Activated B cell treated with CpG ODN at 0.5 μM for 24 hours (primary cell): ENCODE data around the gene PTRH1. TPM values are rescaled to one million over a fixed set of nuclear protein-coding genes. Genes with fewer than 3 reads are reported as not detected.

Experiments
- ATAC-seq: fragments of 200-7000 bp; cut with Tn5 transposase; one replicate; pipeline ENCODE4 v1.10.0; 2021; ENCODE audit warnings: low read depth, mild to moderate bottlenecking, moderate library complexity
- CTCF ChIA-PET: fragments of 350-600 bp; sonication (Branson Sonifier 250); formaldehyde crosslinking; loops from one replicate; lab custom pipeline; 2021; ENCODE audit warnings: antibody characterized with exemption; lab: Charles Lee
- POLR2A ChIA-PET: fragments of 350-600 bp; sonication (Branson Sonifier 250); formaldehyde crosslinking; loops from one replicate; lab custom pipeline; 2021; ENCODE audit warnings: antibody characterized with exemption; lab: Charles Lee
- DNase-seq: peaks from one replicate; pipeline ENCODE4 v3.0.0; 2022
- H3K27ac Mint-ChIP-seq: one replicate; pipeline ENCODE4 v1.8.0; 2020; ENCODE audit warnings: mixed read lengths
- H3K27me3 Mint-ChIP-seq: one replicate; pipeline ENCODE4 v1.8.0; 2021; ENCODE audit warnings: mixed read lengths
- H3K36me3 Mint-ChIP-seq: one replicate; pipeline ENCODE4 v1.8.0; 2021; ENCODE audit warnings: low read depth, mixed read lengths
- H3K4me1 Mint-ChIP-seq: one replicate; pipeline ENCODE4 v1.8.0; 2021; ENCODE audit warnings: mixed read lengths
- H3K4me3 Mint-ChIP-seq: one replicate; pipeline ENCODE4 v1.8.0; 2020; ENCODE audit warnings: mild to moderate bottlenecking, mixed read lengths
- H3K9me3 Mint-ChIP-seq: one replicate; pipeline ENCODE4 v1.8.0; 2020; ENCODE audit warnings: mixed read lengths
- intact Hi-C: fragments of 100-400 bp; cut with micrococcal nuclease; formaldehyde crosslinking; loops from one replicate; pipeline ENCODE4 v1.15.1; 2024
- total RNA-seq: library from RNA; stranded (reverse); gene quantifications from 2 replicates; pipeline ENCODE4 v1.2.3, GENCODE V29; 2022
- TF ChIP-seq, protein P1 (sequence below): fragments of 200-600 bp; IDR thresholded peaks from one replicate; pipeline ENCODE4 v1.8.0; 2022; ENCODE audit warnings: antibody characterized with exemption, mild to moderate bottlenecking

PTRH1 gene
- total RNA-seq, 1 donor from 2014 or later = 12.7 TPM

DNA sequence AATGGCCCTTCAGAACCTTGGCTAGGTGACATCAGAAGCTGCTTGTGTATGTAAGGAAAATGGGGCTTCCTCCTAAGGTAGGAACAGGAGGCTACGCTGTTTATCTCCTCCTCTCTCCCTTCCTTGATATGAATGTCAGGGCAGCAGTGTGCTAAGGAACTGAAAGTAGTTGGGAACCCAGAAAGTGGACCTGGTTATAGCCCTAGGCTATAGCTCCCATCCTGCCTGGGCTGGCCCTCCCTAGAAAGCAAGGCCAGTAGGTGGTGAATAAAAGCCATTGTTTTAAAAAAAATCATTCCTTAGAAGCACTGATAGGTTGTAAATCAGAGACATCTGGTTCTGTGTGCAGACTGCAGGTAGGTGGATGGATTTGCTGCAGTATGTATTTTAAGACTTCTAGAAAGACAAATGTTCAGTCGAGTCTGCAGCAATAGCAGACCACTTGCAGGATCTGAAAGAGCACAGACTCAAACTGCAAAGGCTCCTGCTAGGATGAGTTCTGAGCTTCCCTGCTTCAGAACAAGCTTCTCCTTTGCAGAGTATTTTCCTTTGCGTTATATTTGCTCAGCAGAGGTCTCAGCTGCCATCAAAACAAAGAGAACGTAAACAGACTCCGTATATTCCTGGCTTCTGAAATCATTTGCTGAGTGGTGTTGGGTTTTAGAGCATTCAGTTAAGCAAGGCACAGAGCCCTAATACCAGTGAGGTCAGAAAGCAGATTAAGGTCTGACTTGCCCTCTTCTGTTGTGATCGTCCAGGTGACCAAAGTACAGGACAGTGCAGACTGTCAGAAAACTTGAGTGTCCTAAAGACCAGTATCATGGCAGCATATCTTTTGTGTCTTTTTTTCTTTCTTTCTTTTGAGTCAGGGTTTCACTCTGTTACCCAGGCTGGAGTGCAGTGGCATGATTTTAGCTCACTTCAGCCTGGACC, 28.7 kb downstream of the PTRH1 start:
- no peak for ATAC-seq
- Mint-ChIP-seq H3K36me3 (no peaks in the 10 kb centered on the region), H3K27ac (no peak overlapping the region), H3K9me3 (no peaks in the 10 kb centered on the region), H3K4me1 (no peaks in the 10 kb centered on the region), H3K4me3 (no peak overlapping the region), H3K27me3 (no peaks in the 10 kb centered on the region)
- DNase-seq = no peak
- intact Hi-C loops = no loop called here
- ChIA-PET CTCF (no interaction called here), POLR2A (no interaction called here)
- TF ChIP-seq, protein P1, sequence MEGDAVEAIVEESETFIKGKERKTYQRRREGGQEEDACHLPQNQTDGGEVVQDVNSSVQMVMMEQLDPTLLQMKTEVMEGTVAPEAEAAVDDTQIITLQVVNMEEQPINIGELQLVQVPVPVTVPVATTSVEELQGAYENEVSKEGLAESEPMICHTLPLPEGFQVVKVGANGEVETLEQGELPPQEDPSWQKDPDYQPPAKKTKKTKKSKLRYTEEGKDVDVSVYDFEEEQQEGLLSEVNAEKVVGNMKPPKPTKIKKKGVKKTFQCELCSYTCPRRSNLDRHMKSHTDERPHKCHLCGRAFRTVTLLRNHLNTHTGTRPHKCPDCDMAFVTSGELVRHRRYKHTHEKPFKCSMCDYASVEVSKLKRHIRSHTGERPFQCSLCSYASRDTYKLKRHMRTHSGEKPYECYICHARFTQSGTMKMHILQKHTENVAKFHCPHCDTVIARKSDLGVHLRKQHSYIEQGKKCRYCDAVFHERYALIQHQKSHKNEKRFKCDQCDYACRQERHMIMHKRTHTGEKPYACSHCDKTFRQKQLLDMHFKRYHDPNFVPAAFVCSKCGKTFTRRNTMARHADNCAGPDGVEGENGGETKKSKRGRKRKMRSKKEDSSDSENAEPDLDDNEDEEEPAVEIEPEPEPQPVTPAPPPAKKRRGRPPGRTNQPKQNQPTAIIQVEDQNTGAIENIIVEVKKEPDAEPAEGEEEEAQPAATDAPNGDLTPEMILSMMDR = no peak

DNA sequence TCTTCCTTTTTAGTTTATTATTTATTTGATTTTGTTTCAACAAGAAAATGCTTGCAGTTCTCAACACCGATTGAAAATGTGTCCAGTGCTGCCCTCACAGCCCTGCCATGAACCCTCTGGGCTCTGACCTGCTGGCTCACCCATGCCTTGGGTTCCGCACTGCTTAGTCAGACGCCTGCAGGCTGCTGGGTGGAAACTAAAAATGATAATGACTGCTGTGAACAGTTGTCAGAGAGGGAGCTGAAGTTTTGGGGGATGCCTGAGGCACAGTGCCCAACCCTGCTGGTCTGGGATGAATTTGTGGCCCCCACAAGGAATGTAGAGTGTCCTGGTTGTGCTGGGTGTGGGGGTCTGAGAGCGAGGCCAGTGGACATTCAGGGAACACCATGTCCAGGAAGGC, 30.9 kb downstream of the PTRH1 start:
- intact Hi-C loops = no loop called here
- DNase-seq = no peak
- Mint-ChIP-seq H3K4me1 (no peaks in the 10 kb centered on the region), H3K27ac (no peak overlapping the region), H3K4me3 (no peak overlapping the region), H3K27me3 (peaks cover 9% of the 10 kb centered on the region), H3K9me3 (no peaks in the 10 kb centered on the region), H3K36me3 (no peaks in the 10 kb centered on the region)
- POLR2A ChIA-PET = no interaction called here
- no peak for ATAC-seq
- CTCF ChIA-PET = interaction anchor here (0.6 kb wide), 1 partner anchor 430 kb away, joined by 3 read pairs; no protein-coding TSS in a partner anchor
- TF ChIP-seq, protein P1 = no peak

DNA sequence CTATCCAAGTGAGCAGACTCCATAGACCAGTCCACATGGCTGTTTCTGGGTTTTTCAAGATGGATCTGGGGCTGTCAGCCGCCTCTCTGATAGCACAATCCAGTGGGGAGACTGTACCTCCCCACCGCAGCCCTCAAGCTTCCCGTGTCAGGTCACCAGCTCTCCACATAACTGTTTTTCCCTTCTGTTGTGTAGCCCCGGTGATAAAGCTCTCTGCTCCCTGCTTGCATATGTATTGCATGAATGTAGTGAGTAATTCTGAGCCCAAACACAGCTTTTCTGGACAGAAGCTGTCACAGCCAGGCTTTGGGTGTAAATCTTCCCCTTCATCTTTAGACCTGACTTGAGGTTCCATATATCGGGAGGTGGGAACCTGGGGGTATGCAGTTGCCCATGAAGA, 31.7 kb downstream of the PTRH1 start:
- TF ChIP-seq, protein P1 = no peak
- Mint-ChIP-seq H3K9me3 (no peaks in the 10 kb centered on the region), H3K36me3 (no peaks in the 10 kb centered on the region), H3K27me3 (peaks cover 12% of the 10 kb centered on the region), H3K4me3 (no peak overlapping the region), H3K4me1 (no peaks in the 10 kb centered on the region), H3K27ac (no peak overlapping the region)
- DNase-seq (no peak), ATAC-seq (no peak)
- intact Hi-C loops = no loop called here
- ChIA-PET POLR2A (interaction anchor here (0.6 kb wide), 1 partner anchor 62 kb away, joined by 5 read pairs; no protein-coding TSS in a partner anchor), CTCF (no interaction called here)

DNA sequence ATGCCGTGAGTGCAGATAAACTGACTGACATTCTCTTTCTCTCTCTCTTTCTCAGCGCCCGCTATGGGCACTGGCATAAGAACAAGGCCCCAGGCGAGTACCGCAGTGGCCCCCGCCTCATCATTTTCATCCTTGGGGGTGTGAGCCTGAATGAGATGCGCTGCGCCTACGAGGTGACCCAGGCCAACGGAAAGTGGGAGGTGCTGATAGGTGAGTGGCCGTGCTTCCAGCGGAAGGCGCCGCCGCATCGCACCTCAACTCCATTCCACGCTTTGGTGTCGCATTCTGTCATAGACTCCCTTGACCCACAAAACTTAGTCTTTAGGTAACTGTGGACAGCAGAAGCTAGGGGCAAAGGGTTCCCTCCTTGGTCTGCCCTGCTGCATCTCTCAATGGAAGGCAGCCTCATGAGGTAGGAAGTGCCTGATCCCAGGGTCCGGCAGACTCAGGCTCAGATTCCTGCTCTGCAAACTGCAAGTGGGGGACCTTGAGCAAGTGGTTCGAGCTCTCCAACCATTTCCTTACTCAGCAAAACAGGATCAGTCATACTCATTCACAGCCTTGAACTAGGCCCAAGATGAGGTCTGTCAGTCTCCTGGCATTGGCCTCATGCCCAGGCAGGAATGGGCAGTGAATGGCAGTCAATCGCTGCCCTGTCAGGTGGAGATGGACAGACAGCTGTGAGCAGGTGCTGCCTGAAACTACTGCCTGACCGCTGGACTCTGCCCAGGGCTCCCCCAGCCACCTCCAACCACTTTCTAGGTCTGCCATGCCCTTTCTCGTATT, 32.9 kb downstream of the PTRH1 start:
- no peaks in the 10 kb centered on the region for H3K36me3 Mint-ChIP-seq
- DNase-seq (no peak), ATAC-seq (no peak)
- H3K27me3 Mint-ChIP-seq = peaks cover 14% of the 10 kb centered on the region
- TF ChIP-seq, protein P1 = no peak
- H3K9me3 Mint-ChIP-seq = no peaks in the 10 kb centered on the region
- intact Hi-C loops = no loop called here
- no peak overlapping the region for H3K4me3 Mint-ChIP-seq
- no peaks in the 10 kb centered on the region for H3K4me1 Mint-ChIP-seq
- no peak overlapping the region for H3K27ac Mint-ChIP-seq
- ChIA-PET CTCF (no interaction called here), POLR2A (interaction anchor here (1.4 kb wide), 1 partner anchor 7 kb away, joined by 3 read pairs; no protein-coding TSS in a partner anchor)

DNA sequence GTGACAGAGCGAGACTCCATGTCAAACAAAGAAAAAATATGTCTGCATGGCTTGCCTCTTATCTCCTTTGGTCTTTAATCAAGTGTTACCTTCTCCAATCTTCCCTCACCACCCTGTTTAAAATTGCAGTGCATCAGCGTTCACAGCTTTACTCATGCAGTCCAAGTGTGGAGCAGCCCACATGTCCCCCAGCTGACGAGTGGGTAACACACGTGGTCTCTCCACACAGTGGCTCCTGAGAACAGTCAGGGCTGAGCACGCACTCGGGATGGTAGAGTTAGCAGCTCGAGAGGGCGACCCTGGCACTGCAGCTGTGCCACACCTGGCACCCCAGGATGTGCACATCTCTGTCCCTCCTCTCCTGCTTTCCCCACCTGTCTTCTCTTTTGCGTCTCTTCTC, 34.6 kb downstream of the PTRH1 start:
- no peak overlapping the region for H3K4me3 Mint-ChIP-seq
- no peak overlapping the region for H3K27ac Mint-ChIP-seq
- ChIA-PET POLR2A (interaction anchor here (1.4 kb wide), 1 partner anchor 9 kb away, joined by 3 read pairs; no protein-coding TSS in a partner anchor), CTCF (no interaction called here)
- peaks cover 14% of the 10 kb centered on the region for H3K27me3 Mint-ChIP-seq
- no peaks in the 10 kb centered on the region for H3K4me1 Mint-ChIP-seq
- no peak for DNase-seq
- no peak for ATAC-seq
- intact Hi-C loops = no loop called here
- H3K9me3 Mint-ChIP-seq = no peaks in the 10 kb centered on the region
- TF ChIP-seq, protein P1 = no peak
- no peaks in the 10 kb centered on the region for H3K36me3 Mint-ChIP-seq
